ENCODE measurements around the gene POLR2C. TPM values are rescaled to one million over a fixed set of nuclear protein-coding genes. Genes with fewer than 3 reads are reported as not detected.

Gene POLR2C
- total and polyA plus RNA-seq, 2 donors, result 54.9 to 75.1 TPM

DNA sequence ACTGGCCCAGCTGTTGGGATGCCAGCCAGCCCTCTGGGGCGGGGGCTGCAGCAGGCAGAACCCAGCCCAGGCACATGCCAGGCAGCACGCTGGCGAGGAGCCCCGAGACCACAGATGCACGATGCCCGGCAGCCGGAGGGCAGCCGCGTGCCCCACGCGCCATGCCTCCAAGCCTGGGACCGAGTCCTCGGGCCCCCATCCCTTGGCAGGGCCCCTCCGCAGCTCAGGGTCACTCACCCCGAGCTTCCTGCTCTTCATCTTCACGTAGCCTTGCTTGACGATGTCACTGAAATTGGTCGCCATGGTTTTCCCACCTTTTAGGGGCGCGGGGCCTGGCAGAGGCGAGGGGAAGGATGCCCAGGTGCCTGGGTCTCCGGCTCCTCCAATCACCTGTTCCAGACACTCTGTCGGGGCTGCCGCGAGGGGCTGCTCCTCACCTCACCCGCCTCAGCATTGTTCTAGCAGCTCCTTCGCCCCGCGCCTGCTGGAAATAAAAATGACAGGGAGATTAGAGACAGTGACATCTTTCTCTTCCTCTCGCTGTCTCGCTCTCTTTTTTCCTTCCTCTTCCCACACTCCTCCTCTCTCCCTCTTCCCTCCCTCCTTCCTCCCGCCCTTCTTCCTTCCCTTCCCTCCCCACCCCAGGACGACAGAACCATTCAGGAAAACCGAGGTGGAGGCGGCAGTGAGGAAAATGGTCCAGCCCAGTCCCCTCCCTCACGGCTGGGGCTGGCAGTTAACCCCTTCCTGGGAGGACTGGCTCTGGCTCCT is 16.9 kb downstream of the POLR2C start:
- Histone ChIP-seq H3K36me3 (ENCODE audit: insufficient read depth) (no peaks in the 10 kb centered on the region), H3K4me1 (ENCODE audit: insufficient read depth) (no peaks in the 10 kb centered on the region), H3K27ac (ENCODE audit: low read depth) (no peak overlapping the region), H3K4me3 (ENCODE audit: low read depth, low read length) (peak overlapping the region; percentile 38)
- no peak for DNase-seq (ENCODE audit: extremely low spot score)
- WGBS, result 21% methylated on average over 36 of the region's 36 CpGs

DNA sequence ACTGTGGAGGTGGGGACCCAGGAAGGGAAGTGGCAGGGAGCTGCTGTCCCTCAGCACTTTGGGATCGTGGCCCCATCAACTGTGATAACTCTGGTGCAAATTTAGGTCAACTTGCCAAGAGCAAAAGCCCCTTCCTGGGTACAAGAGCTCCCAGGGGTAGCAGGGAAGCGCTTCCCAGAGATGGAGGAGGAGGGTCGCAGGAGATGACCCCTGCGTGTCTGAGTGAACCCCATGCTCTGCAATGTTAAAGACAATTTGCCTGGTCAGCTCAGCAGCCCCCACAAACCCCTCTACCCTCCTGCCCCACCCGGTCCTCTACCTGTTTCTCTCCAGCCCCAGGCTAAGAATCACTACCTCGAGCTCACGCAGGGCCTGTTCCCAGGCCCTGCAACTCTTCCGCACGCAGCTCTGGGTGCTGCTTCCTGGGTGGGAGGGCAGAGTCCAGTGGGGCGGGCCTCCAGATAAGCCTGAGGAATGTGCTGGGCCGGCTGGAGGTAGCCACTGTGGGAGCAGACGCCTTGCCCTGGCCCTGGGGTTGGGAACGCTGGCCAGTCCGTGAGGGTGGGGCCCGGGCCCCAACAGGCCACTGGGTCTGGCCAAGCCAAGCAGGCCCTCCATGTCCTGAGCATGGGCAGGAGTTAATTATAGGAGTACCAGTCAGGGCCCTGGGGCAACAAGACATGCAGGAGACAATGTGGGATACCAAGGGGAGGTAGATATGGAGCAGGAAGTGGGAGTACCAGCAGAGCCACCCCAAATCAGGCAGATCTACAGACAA is 17.7 kb downstream of the POLR2C start:
- Histone ChIP-seq H3K4me1 (ENCODE audit: insufficient read depth) (no peaks in the 10 kb centered on the region), H3K4me3 (ENCODE audit: low read depth, low read length) (peak overlapping the region; percentile 38)

DNA sequence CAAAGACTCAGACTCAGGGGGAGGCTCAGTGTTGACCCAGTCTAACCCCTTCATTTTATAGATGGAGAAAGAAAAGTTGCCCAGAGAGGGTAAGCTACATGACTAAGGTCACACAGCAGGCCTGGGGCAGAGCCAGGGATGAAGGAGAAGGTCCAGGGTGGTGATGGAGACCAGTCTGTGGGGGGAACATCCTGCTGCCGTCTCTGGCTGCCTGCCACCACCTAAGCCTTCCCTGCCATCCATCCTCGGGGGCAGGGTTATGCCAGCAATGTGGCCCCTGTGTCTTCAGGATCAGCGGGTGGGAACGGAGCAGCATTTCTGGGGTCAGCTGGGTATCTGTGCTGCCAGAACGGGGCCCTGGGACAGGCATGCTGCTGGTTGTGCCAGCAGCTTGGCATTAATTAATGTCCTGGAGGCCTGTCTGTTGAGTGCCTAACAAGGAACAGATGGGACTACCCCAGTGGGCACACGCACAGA is 18.3 kb downstream of the POLR2C start:
- no peaks in the 10 kb centered on the region for H3K36me3 ChIP-seq (ENCODE audit: insufficient read depth)
- 64% methylated on average over 6 of the region's 6 CpGs for WGBS
- DNase-seq (ENCODE audit: extremely low spot score), result no peak
- H3K27ac ChIP-seq (ENCODE audit: low read depth), result no peak overlapping the region
- H3K4me3 ChIP-seq (ENCODE audit: low read depth, low read length), result no peak overlapping the region
- no peaks in the 10 kb centered on the region for H3K4me1 ChIP-seq (ENCODE audit: insufficient read depth)

More for the DNA sequence above, 17.7 kb downstream of the POLR2C start:
- H3K27ac ChIP-seq (ENCODE audit: low read depth), result no peak overlapping the region
- 33% methylated on average over 15 of the region's 15 CpGs for WGBS
- no peak for DNase-seq (ENCODE audit: extremely low spot score)
- no peaks in the 10 kb centered on the region for H3K36me3 ChIP-seq (ENCODE audit: insufficient read depth)

DNA sequence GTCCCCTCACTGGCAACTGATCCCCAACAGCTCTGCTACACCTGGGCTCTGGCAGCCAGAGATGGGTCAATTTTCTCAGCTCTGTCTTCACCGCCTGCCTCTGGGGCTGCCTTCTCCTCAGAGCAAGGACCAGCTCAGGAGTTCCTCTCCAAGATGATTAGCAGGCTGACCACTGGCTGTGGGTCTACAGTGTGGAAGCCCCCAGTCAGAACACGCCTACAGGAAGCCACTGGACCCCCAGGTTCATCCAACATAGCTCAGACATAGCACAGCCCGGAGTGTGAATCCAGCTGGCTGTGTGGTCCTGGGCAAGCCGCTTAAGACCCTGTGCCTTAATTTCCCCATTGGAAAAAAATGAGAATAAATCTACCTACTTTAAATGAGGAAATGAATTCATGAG is 18.9 kb downstream of the POLR2C start:
- H3K4me3 ChIP-seq (ENCODE audit: low read depth, low read length), result no peak overlapping the region
- H3K4me1 ChIP-seq (ENCODE audit: insufficient read depth), result no peaks in the 10 kb centered on the region
- DNase-seq (ENCODE audit: extremely low spot score), result no peak
- no peaks in the 10 kb centered on the region for H3K36me3 ChIP-seq (ENCODE audit: insufficient read depth)
- WGBS, result 93% methylated on average over 4 of the region's 4 CpGs
- H3K27ac ChIP-seq (ENCODE audit: low read depth), result no peak overlapping the region

- no peaks in the 10 kb centered on the region for H3K4me1 ChIP-seq (ENCODE audit: insufficient read depth)
- DNase-seq (ENCODE audit: extremely low spot score), result no peak
- H3K36me3 ChIP-seq (ENCODE audit: insufficient read depth), result no peaks in the 10 kb centered on the region
- H3K27ac ChIP-seq (ENCODE audit: low read depth), result no peak overlapping the region
- WGBS, result 78% methylated on average over 14 of the region's 14 CpGs
- no peak overlapping the region for H3K4me3 ChIP-seq (ENCODE audit: low read depth, low read length)
Observed at GRCh38 chr16:57482845-57483545, 20.5 kb downstream of the POLR2C start.

- 67% methylated on average over 19 of the region's 19 CpGs for WGBS
- H3K4me1 ChIP-seq (ENCODE audit: insufficient read depth), result no peaks in the 10 kb centered on the region
- H3K4me3 ChIP-seq (ENCODE audit: low read depth, low read length), result no peak overlapping the region
- no peak overlapping the region for H3K27ac ChIP-seq (ENCODE audit: low read depth)
- DNase-seq (ENCODE audit: extremely low spot score), result no peak
- no peaks in the 10 kb centered on the region for H3K36me3 ChIP-seq (ENCODE audit: insufficient read depth)
Observed at GRCh38 chr16:57483725-57484514, 21.4 kb downstream of the POLR2C start.

GRCh38 chr16:57484515-57485005 is 22.1 kb downstream of the POLR2C start:
- DNase-seq (ENCODE audit: extremely low spot score), result no peak
- no peaks in the 10 kb centered on the region for H3K4me1 ChIP-seq (ENCODE audit: insufficient read depth)
- H3K27ac ChIP-seq (ENCODE audit: low read depth), result no peak overlapping the region
- no peak overlapping the region for H3K4me3 ChIP-seq (ENCODE audit: low read depth, low read length)
- H3K36me3 ChIP-seq (ENCODE audit: insufficient read depth), result no peaks in the 10 kb centered on the region
- WGBS, result 86% methylated on average over 8 of the region's 8 CpGs

DNA sequence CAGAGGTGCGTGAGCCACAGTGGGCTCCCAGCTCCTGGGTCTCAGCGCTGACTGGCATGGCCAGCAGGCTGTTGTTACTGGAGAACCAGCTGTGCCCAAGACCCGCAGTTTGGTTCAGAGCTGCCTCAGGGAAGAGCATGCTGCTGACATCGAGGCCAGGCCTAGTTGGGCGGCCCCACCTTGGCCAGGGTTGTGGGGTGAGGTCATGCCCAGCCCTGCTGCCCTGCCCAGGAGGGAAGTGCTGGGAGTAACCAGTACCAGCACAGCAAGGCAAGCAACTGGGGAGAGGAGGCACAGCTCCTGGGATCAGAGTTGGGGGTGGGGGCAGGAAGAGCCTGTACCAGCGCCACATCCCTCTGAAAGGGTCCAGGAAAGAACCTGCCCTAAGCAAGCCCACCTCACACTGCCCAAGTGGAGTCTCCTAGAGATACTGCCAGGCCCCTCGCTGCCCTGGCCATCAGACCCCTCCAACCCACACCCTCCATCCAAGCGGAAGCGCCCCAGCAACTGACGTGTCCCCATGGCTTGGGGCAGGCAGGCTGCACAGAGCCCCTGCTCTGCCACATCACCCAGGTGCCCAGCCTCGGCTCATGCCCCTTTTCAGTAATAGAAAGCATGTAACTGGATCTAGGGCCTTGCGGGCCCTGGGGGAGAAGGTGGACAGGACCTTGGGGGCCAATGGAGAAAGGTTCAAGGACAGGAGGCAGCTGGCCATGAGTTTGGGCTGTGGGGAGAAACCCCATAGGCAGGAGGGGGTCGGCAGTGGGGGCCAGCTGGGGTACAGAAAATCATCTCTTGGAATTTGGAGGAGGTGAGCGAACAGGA is 22.8 kb downstream of the POLR2C start:
- no peak for DNase-seq (ENCODE audit: extremely low spot score)
- WGBS, result 67% methylated on average over 14 of the region's 14 CpGs
- Histone ChIP-seq H3K4me3 (ENCODE audit: low read depth, low read length) (peak overlapping the region; percentile 85), H3K27ac (ENCODE audit: low read depth) (peak overlapping the region; percentile 55), H3K4me1 (ENCODE audit: insufficient read depth) (no peaks in the 10 kb centered on the region), H3K36me3 (ENCODE audit: insufficient read depth) (no peaks in the 10 kb centered on the region)

GRCh38 chr16:57485916-57486857 is 23.7 kb downstream of the POLR2C start, which contains the start of gene DOK4:
Gene DOK4 (minus strand): TSS chr16:57486493. CDS start chr16:57479507, 6,986 bp downstream.
- Histone ChIP-seq H3K4me3 (ENCODE audit: low read depth, low read length) (peak within 1 kb of the TSS; percentile 85), H3K4me1 (ENCODE audit: insufficient read depth) (no peaks in the 10 kb centered on the region), H3K36me3 (ENCODE audit: insufficient read depth) (no peaks in the 10 kb centered on the region), H3K27ac (ENCODE audit: low read depth) (peak within 1 kb of the TSS; percentile 55)
- WGBS, result 1% methylated on average over 73 of the region's 73 CpGs
- no peak for DNase-seq (ENCODE audit: extremely low spot score)

DNA sequence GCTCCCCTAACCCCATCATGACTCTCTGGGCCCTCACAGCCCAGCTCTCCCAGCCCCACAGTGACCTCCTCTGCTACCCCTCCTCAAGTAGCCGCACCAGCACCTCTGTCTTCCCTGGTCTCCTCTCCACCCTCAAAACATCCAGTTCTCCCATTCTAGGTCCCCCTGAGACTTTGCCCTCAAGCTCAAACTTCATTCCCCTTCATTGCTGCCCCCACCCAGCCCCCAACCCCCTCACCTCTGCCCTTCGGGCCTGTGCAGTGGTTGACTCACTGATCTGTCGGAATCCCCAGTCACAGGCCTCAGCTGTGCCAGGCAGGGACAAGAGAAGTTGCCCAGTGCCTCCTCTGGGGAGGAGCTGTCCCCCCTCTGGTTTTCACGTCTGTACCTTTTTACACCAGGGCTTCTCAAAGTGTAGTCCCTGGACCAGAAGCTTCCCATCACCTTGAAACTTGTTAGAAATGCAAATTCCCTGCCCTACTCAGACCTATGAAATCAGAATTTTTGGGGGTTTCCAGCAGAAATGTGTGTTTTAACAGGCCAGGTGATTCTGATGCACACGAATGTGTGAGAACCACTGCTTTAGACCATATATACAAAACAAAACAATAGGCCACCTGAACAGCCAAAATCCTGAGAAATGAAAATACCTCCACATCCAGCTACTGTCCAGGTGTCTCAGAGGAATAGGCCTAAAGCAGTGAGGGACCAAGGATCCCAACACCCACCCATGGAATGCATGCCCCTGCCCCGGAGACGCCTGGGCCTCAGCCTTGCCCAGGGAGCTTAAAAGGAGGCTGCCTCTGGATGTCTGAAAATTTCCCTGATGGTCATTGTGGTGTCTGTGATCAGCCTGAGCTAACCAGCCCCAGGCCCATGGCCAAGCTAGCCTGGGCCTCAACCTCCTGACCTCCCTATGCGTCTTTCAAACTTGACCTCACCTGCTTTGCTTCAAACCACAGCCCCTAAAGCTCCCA is 24.7 kb downstream of the POLR2C start:
- Histone ChIP-seq H3K27ac (ENCODE audit: low read depth) (peak overlapping the region; percentile 52), H3K4me1 (ENCODE audit: insufficient read depth) (no peaks in the 10 kb centered on the region), H3K4me3 (ENCODE audit: low read depth, low read length) (peak overlapping the region; percentile 85), H3K36me3 (ENCODE audit: insufficient read depth) (no peaks in the 10 kb centered on the region)
- 83% methylated on average over 8 of the region's 8 CpGs for WGBS
- DNase-seq (ENCODE audit: extremely low spot score), result no peak
